ENCODE results near the gene SIGLEC9.

DNA sequence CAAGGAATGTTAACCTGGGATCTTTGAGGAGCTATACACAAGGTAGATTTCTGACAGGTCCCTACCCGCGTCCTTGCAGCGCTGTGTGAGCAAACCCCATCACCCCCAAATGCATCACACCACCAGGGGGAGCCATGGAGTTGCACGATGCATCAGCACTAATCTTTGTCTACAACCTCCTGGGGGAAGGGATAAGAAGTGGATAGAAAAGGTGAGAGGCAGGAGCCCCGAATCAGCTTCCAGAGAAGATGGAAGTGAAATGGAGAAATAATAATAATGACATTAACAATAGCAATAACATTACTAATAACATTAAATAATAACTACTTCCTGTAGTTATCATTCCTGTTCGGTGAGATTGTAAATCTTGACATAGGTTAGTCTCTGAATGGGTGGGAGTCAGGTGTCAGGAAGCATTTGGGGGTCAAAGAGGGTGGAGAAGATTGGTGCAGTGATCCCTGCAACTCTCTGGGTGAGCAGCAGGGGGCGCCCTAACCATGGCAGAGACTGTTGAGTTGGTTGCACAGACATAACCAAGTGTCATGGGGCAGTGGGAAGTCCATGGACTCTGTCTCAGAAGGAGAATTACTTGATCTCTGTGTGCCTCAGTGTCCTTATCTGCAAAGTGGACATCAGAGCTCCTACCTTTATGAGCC, 33.9 kb downstream of the SIGLEC9 start:
- TF ChIP-seq SP1 (IDR thresholded peaks at IDR 0.05; ENCODE audit: low read depth, low read length) (no peak), HDAC2 (IDR thresholded peaks at IDR 0.05) (no peak), TAF1 (IDR thresholded peaks at IDR 0.05; ENCODE audit: borderline replicate concordance, low read depth, low read length) (no peak)
- TF ChIP-seq, protein P1, sequence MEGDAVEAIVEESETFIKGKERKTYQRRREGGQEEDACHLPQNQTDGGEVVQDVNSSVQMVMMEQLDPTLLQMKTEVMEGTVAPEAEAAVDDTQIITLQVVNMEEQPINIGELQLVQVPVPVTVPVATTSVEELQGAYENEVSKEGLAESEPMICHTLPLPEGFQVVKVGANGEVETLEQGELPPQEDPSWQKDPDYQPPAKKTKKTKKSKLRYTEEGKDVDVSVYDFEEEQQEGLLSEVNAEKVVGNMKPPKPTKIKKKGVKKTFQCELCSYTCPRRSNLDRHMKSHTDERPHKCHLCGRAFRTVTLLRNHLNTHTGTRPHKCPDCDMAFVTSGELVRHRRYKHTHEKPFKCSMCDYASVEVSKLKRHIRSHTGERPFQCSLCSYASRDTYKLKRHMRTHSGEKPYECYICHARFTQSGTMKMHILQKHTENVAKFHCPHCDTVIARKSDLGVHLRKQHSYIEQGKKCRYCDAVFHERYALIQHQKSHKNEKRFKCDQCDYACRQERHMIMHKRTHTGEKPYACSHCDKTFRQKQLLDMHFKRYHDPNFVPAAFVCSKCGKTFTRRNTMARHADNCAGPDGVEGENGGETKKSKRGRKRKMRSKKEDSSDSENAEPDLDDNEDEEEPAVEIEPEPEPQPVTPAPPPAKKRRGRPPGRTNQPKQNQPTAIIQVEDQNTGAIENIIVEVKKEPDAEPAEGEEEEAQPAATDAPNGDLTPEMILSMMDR (IDR thresholded peaks at IDR 0.05 in 2 of 3, conservative IDR thresholded peaks at IDR 0.05 in 1 of 3; ENCODE audit: control insufficient read depth in 2 of 3, extremely low read depth in 1 of 3, insufficient read depth in 1 of 3, low read depth in 3 of 3, low read length in 3 of 3) = peak; percentile 64 to 92 (median 77)
